Fibroblast of skin of left quadriceps (primary cell): ENCODE data around the gene SOCS3.
A peak's percentile ranks its signal among the peaks of the same experiment; 100 is the strongest.

Experiments
- DNase-seq, 2 experiments: peaks; one replicate each; pipeline ENCODE4 v3.0.0-alpha.2; 2013; ENCODE audit warnings: low read depth in 2 of 2

The SOCS3 gene

GRCh38 chr17:78359997-78360370 lies at the start of gene SOCS3:
SOCS3 (minus strand) TSS chr17:78360077; CDS start chr17:78359095, 982 bp downstream.
- peak; percentile 97 for DNase-seq

- DNase-seq, result no peak
Measured at GRCh38 chr17:78409191-78409928, 49.5 kb upstream of the SOCS3 start.

GRCh38 chr17:78408476-78409050 lies 48.7 kb upstream of the SOCS3 start:
- DNase-seq, result no peak

GRCh38 chr17:78407387-78408000 lies 47.6 kb upstream of the SOCS3 start:
- DNase-seq, result no peak

- no peak for DNase-seq
Measured at GRCh38 chr17:78406920-78407319, 47.0 kb upstream of the SOCS3 start.

- no peak for DNase-seq
Measured at GRCh38 chr17:78406396-78406795, 46.5 kb upstream of the SOCS3 start.

GRCh38 chr17:78403822-78404221 lies 43.9 kb upstream of the SOCS3 start:
- no peak for DNase-seq

- DNase-seq, result no peak
Measured at GRCh38 chr17:78401891-78402290, 42.0 kb upstream of the SOCS3 start.

GRCh38 chr17:78401246-78401645 lies 41.4 kb upstream of the SOCS3 start:
- no peak for DNase-seq

GRCh38 chr17:78400581-78401240 lies 40.8 kb upstream of the SOCS3 start:
- DNase-seq, result no peak

GRCh38 chr17:78399693-78400144 lies 39.8 kb upstream of the SOCS3 start:
- DNase-seq, result no peak

GRCh38 chr17:78399028-78399692 lies 39.3 kb upstream of the SOCS3 start:
- no peak for DNase-seq

- no peak for DNase-seq
Measured at GRCh38 chr17:78398390-78398789, 38.5 kb upstream of the SOCS3 start.

GRCh38 chr17:78397681-78398101 lies 37.8 kb upstream of the SOCS3 start:
- DNase-seq, result no peak

- no peak for DNase-seq
Measured at GRCh38 chr17:78396441-78397337, 36.8 kb upstream of the SOCS3 start.

- DNase-seq, result no peak
Measured at GRCh38 chr17:78395155-78395554, 35.3 kb upstream of the SOCS3 start.

GRCh38 chr17:78394209-78394608 lies 34.3 kb upstream of the SOCS3 start:
- DNase-seq, result no peak

GRCh38 chr17:78393575-78393974 lies 33.7 kb upstream of the SOCS3 start:
- DNase-seq, result no peak

- DNase-seq, result no peak
Measured at GRCh38 chr17:78392295-78392694, 32.4 kb upstream of the SOCS3 start.

GRCh38 chr17:78391843-78392242 lies 32.0 kb upstream of the SOCS3 start:
- no peak for DNase-seq

- no peak for DNase-seq
Measured at GRCh38 chr17:78391051-78391431, 31.2 kb upstream of the SOCS3 start.
